IPS DF 4.7 (cell line): Measurements from ENCODE around the gene C4A.
"Not testable (repeated sequence)": the region's sequence is repeated elsewhere in the genome, so short reads cannot be mapped to it uniquely, and the experiment has no call there.

ENCODE experiments used
- DNase-seq: peaks from one replicate; pipeline ENCODE4 v3.0.0-alpha.2; 2013; ENCODE audit warnings: low spot score; ENCODE audit errors: extremely low read depth

The C4A gene

GRCh38 chr6:31979238-31979898 lies 2.5 kb upstream of the C4A start:
- DNase-seq, result no peak

DNA sequence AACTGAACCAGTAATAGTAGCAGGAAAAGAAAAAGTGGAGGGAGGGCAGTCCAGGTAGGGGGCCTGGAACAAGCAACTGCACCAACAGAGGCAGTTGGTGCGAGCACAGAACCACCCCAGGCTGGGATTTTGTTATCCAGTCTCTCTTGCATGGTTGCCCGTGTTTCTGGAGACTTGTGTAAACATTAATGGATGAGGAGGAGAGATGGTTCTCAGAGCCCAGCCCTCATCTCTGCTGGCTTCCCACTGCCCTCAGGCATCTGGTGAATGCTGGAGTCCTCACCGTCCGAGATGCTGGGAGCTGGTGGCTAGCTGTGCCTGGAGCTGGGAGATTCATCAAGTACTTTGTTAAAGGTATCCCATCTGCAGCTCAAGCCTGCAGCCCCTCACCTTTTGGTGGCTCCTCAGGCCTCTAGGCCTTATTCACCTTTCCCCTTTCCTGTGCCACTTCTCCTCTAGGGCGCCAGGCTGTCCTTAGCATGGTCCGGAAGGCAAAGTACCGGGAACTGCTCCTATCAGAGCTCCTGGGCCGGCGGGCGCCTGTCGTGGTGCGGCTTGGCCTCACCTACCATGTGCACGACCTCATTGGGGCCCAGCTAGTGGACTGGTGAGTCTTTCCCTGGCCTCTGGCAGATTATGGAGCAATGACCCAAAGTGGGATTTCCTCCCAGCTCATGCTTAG lies 1.5 kb upstream of the C4A start:
- not testable (repeated sequence) for DNase-seq

GRCh38 chr6:31980998-31981397 lies 859 bp upstream of the C4A start:
- not testable (repeated sequence) for DNase-seq

- DNase-seq, result not testable (repeated sequence)
Measured at GRCh38 chr6:31989363-31989762, 7.5 kb downstream of the C4A start.

DNA sequence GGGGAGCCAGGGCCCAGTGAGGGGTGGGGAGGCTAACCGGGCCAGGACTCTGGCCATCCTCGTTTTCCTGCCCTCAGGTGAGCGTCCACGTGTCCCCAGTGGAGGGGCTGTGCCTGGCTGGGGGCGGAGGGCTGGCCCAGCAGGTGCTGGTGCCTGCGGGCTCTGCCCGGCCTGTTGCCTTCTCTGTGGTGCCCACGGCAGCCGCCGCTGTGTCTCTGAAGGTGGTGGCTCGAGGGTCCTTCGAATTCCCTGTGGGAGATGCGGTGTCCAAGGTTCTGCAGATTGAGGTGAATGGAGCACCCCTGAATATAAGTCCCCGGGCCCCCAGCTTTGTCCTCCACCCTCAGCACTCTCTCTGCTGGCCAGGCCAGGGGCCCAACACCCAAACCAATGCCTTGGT lies 12.6 kb downstream of the C4A start:
- not testable (repeated sequence) for DNase-seq

DNA sequence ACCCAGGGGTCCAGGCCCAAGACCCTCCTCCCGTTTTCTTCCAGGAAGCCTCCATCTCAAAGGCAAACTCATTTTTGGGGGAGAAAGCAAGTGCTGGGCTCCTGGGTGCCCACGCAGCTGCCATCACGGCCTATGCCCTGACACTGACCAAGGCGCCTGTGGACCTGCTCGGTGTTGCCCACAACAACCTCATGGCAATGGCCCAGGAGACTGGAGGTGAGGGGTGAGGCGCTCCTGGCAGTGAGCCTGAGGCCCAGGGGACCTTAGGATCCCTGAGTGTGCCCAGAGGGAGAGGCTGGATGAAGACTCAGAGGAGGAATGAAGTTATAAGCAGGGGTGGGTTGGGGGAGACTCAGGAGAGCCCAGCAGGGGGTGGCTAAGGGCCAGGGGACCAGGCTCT lies 14.5 kb downstream of the C4A start:
- DNase-seq, result not testable (repeated sequence)

DNA sequence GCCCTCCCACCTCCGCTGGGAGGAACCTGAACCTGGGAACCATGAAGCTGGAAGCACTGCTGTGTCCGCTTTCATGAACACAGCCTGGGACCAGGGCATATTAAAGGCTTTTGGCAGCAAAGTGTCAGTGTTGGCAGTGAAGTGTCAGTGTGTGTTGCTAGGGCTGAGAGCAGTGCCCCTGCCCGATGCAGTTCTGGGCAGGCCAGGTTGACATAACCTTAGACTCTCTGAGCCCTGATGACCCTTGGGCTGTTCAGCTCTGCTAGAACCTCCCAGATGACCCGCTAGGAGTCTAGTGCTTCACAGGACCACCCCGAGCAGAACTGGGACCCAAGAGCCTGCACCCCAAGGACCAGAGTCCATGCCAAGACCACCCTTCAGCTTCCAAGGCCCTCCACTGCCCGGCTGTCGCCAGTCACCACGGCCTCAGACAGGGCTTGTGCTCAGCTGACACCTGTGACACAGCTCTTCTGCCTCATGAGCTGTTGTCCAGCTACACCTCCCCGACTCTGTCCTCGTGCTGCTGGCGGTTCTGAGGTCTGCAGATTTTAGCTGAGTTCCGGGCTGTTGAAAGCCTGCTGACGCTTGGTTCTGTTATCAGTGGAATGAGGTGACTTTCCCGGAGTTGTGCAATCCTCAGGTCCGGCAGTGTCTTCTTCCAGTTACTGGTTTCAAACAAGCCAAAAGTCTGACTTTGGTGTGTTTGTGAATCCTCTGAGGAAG lies 20.9 kb downstream of the C4A start:
- DNase-seq, result not testable (repeated sequence)

GRCh38 chr6:32003301-32003700 lies 21.4 kb downstream of the C4A start:
- DNase-seq, result not testable (repeated sequence)

GRCh38 chr6:32004393-32004792 lies 22.5 kb downstream of the C4A start:
- not testable (repeated sequence) for DNase-seq

DNA sequence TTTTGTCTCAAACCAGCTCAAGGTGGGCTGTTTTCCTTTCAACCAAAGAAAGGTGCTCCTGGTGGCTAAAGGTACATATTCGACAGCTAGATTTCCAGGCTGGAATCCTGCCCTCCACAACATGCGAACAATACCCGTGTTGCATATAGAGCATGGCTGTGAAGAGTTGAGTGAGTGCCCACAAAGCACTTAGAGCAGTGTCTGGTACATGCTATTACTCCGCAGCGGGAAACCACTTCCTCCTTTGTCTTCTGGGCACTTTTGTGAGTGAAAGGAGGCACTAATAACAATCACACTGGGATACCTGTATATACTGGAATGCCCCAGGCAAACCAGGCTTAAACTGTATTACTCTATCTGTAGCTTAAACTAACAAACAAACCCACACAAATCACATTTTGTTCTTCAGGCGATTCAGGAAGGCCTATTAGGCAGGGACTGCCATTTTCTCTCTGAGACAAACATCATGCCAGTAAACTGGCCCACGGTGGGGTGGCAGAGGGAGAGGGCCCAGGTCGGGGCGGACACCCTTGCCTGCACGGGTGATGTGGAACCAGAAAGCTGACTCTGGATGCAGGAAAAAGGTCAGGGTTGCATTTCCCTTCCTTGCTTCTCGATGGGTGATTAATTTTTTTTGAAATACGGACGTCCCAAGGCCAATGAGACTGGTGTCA lies 23.1 kb downstream of the C4A start:
- DNase-seq, result not testable (repeated sequence)

DNA sequence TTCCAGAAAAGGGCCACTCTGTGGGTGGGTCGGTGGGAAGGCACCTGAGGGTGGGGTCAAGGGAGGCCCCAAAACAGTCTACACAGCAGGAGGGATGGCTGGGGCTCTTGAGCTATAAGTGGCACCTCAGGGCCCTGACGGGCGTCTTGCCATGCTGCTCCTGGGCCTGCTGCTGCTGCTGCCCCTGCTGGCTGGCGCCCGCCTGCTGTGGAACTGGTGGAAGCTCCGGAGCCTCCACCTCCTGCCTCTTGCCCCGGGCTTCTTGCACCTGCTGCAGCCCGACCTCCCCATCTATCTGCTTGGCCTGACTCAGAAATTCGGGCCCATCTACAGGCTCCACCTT lies 23.7 kb downstream of the C4A start:
- not testable (repeated sequence) for DNase-seq

DNA sequence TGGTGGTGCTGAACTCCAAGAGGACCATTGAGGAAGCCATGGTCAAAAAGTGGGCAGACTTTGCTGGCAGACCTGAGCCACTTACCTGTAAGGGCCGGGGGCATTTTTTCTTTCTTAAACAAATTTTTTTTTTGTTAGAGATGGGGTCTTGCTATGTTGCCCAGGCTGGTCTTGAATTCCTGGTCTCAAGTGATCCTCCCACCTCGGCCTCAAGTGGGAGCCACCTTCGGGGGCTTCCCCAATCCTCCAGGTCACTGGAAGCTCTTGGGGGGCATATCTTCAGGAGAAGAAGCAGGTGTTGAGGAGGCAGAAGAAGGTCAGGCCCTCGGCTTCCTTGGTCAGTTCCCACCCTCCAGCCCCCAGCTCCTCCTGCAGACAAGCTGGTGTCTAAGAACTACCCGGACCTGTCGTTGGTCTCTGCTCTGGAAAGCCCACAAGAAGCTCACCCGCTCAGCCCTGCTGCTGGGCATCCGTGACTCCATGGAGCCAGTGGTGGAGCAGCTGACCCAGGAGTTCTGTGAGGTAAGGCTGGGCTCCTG lies 24.2 kb downstream of the C4A start:
- not testable (repeated sequence) for DNase-seq

- DNase-seq, result not testable (repeated sequence)
Measured at GRCh38 chr6:32007086-32007485, 25.2 kb downstream of the C4A start.

GRCh38 chr6:32008037-32008436 lies 26.2 kb downstream of the C4A start:
- not testable (repeated sequence) for DNase-seq

DNA sequence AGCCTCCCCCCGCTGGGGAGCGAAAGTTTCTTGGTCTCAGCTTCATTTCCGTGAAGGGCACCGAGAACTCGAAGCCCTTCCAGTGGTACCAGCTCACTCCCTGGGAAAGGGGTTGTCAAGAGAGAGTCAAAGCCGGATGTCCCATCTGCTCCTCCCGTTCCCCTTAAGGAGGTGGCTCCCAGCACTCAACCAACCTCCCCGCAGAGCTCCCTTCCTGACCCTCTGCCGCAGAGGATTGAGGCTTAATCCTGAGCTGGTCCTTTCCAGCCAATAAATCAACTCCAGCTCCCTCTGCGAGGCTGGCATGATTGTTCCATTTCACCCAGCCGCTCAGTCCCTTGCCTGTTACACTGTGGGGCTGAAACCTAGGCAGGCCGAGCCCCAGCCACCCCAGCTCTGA lies 26.8 kb downstream of the C4A start:
- not testable (repeated sequence) for DNase-seq

DNA sequence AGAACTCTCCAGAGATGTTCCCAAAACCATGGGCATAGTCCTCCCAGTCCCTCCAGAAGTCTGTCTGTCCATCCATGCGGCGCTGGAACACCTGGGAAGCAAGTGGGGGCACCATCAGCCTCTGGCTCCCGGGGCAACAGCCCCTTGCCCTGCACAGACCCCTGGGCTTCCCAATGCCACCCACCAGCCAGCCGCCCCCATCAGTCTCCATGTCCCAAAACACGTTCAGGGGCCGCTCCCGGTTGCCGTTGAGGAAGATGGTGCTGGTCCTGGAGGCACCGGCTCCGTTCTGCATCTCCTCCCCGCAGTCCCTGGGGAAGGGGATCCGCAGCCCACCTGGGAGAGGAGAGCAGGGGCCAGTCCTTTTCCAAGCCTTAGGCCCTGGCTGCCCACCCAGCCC lies 27.7 kb downstream of the C4A start:
- not testable (repeated sequence) for DNase-seq

- not testable (repeated sequence) for DNase-seq
Measured at GRCh38 chr6:32010856-32011530, 29.1 kb downstream of the C4A start.

- DNase-seq, result not testable (repeated sequence)
Measured at GRCh38 chr6:32012941-32013617, 31.2 kb downstream of the C4A start.

DNA sequence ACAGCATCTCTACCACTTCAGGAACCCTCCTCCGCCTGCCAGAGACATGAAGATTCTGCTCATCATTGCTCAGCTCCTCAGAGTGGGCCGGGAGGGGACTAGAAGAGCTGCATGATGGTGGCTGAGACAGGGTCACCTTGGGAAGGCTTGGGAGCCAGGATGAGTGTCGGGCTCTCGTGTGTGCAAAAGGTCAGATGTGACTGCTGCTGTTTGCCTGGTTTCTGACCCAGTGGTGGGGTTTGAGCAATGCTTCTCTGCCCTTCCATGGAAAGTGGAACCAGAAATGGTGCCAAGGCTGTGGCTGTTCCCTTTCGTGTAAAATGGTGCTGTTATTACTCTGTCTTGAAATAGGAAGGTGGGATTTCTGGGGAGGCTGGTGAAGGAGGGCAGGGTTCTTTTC lies 31.9 kb downstream of the C4A start:
- not testable (repeated sequence) for DNase-seq

DNA sequence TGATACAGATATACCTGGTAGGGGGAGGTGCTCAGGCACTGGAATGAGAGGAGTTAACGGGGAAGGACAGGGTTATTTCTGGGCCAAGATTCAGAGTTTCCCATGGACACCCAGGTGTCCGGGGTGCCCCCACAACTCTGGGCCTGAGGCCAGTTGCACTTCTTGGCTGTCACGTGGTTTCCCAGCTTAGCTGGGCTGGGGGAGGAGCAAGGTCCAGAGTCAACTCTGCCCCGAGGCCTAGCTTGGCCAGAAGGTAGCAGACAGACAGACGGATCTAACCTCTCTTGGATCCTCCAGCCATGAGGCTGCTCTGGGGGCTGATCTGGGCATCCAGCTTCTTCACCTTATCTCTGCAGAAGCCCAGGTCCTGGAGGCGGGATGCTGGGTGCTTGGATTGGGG lies 32.7 kb downstream of the C4A start, which contains the start of gene C4B:
Gene C4B, plus strand, starts transcription at position 249 of the 400 bp plus-strand sequence. Its CDS starts 51 bp downstream, at position 300.
- DNase-seq, result not testable (repeated sequence)
